ENCODE results near the gene CLEC2L. TPM values are rescaled to one million over a fixed set of nuclear protein-coding genes. Genes with fewer than 3 reads are reported as not detected.
"Not testable (repeated sequence)": the region's sequence is repeated elsewhere in the genome, so short reads cannot be mapped to it uniquely, and the experiment has no call there.

Gene CLEC2L
- total RNA-seq, 2 donors from 2014 or later: not detected

DNA sequence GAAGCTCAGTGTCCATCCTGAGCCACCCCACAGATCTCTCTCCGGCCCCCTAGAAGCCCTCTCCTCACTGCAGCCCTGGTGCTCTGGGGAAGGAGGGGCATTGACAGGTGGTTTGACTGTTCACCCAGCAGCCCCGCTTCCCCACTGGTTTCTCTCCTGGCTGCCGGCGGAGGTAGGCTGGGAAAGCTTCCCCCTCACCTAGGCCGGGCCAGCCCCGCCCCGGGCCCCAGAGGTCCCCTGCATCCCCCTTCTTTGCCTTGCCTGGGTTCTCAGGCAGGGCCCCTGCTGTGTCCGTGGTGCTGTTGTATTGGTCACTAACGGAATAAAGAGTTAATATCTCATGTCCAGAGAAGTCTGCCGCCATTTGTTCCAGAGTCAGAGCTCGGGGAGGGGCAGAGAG is 21.2 kb downstream of the CLEC2L start:
- TF ChIP-seq, protein P1, sequence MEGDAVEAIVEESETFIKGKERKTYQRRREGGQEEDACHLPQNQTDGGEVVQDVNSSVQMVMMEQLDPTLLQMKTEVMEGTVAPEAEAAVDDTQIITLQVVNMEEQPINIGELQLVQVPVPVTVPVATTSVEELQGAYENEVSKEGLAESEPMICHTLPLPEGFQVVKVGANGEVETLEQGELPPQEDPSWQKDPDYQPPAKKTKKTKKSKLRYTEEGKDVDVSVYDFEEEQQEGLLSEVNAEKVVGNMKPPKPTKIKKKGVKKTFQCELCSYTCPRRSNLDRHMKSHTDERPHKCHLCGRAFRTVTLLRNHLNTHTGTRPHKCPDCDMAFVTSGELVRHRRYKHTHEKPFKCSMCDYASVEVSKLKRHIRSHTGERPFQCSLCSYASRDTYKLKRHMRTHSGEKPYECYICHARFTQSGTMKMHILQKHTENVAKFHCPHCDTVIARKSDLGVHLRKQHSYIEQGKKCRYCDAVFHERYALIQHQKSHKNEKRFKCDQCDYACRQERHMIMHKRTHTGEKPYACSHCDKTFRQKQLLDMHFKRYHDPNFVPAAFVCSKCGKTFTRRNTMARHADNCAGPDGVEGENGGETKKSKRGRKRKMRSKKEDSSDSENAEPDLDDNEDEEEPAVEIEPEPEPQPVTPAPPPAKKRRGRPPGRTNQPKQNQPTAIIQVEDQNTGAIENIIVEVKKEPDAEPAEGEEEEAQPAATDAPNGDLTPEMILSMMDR (IDR thresholded peaks at IDR 0.05): no peak
- Histone ChIP-seq H3K4me1 (no peaks in the 10 kb centered on the region), H3K27ac (no peak overlapping the region), H3K9me3 (no peaks in the 10 kb centered on the region), H3K4me3 (no peak overlapping the region), H3K27me3 (no peaks in the 10 kb centered on the region), H3K36me3 (no peaks in the 10 kb centered on the region)
- DNase-seq (ENCODE audit: low spot score): no peak

DNA sequence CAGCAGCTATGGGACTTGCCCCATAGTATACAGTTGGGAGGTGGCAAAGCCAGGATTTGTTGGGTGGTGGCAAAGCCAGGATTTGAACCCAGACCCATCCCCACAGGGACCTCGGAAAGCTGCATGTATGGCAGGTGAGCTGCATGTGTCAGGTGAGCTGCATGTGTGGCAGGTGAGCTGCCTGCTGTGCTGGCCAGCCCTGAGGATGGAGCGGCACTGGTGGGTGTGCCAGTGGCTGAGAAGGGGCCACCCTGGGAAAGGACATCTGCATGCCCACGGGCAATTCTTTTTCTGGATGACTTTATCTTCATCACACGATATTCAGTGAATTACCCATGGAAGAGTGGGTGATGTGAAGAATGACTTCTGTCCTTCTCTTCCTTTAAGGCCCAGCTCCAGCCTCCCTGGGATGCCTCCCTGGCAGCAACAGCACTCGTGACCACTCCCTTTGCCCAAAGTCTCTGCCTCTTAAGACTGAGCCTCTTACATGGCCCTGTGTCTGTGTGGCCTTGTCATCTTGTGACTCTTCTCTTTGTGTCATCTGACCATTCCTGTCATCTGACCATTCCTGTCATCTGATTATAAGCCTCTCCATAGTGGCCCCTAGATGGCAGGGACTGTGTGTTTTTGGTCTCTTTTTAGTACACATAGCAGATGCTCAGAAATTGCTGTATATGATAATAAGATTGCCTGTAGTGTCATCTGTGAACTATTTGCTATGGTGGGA is 25.0 kb downstream of the CLEC2L start:
- TF ChIP-seq, protein P1 (IDR thresholded peaks at IDR 0.05): no peak
- Histone ChIP-seq H3K27ac (no peak overlapping the region), H3K4me1 (no peaks in the 10 kb centered on the region), H3K27me3 (no peaks in the 10 kb centered on the region), H3K4me3 (no peak overlapping the region), H3K9me3 (no peaks in the 10 kb centered on the region), H3K36me3 (no peaks in the 10 kb centered on the region)
- no peak for DNase-seq (ENCODE audit: low spot score)

DNA sequence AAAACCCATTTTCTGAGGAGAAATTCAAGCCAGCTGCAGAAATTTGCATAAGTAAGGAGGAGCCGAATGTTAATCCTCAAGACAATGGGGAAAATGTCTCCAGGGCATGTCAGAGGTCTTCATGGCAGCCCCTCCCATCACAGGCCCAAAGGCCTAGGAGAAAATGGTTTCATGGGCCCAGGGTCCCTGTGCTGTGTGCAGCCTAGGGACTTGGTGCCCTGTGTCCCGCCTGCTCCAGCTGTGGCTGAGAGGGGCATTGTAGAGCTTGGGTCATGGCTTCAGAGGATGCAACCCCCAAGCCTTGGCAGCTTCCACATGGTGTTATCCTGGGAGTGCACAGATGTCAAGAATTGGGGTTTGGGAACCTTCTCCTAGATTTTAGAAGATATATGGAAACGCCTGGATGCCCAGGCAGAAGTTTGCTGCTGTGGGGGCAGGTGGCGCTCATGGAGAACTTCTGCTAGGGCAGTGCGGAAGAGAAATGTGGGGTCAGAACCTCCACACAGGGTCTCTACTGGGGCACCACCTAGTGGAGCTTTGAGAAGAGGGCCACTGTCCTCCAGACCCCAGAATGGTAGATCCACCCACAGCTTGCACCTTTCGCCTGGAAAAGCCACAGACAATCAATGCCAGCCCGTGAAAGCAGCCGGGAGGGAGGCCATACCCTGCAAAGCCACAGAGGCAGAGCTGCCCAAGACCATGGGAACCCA is 30.7 kb downstream of the CLEC2L start:
- H3K36me3 ChIP-seq; DNase-seq (ENCODE audit: low spot score); H3K4me3 ChIP-seq; H3K27ac ChIP-seq; H3K27me3 ChIP-seq; H3K4me1 ChIP-seq; H3K9me3 ChIP-seq: not testable (repeated sequence)

DNA sequence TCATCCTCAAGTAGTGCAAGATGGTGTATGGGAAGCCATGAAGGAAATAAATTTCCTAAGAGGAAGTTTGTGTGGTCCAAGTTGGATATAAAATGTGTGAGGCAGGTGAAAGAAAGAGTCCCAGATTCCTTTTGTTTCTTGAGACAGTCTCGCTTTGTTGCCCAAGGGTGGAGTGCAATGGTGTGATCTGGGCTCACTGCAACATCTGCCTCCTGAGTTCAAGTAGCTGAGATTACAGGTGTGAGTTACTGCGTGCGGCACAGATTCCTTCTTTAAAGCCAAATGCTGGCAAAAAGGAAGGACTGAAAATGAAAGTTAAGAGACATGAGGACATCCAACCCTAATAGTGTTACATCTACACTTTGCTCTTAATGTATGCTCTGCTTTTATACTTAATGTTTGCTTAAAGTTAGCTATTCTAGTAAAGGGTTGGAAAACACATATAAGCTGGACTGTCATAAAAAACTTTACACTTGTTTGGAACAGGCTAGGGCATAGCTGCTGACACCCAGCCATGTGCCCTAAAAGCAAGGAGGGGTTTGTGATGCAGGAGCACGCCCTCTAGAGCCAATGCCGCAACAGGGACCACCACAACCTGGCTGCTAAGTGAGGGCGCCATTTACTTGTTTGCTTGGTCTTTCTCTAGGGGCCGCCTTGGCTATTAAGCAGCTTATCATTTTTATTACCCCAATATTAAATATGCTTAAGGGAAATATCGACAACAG is 34.5 kb downstream of the CLEC2L start:
- TF ChIP-seq, protein P1 (IDR thresholded peaks at IDR 0.05): no peak
- H3K4me1 ChIP-seq: no peaks in the 10 kb centered on the region
- no peaks in the 10 kb centered on the region for H3K9me3 ChIP-seq
- no peak overlapping the region for H3K4me3 ChIP-seq
- H3K36me3 ChIP-seq: no peaks in the 10 kb centered on the region
- no peaks in the 10 kb centered on the region for H3K27me3 ChIP-seq
- no peak for DNase-seq (ENCODE audit: low spot score)
- no peak overlapping the region for H3K27ac ChIP-seq

DNA sequence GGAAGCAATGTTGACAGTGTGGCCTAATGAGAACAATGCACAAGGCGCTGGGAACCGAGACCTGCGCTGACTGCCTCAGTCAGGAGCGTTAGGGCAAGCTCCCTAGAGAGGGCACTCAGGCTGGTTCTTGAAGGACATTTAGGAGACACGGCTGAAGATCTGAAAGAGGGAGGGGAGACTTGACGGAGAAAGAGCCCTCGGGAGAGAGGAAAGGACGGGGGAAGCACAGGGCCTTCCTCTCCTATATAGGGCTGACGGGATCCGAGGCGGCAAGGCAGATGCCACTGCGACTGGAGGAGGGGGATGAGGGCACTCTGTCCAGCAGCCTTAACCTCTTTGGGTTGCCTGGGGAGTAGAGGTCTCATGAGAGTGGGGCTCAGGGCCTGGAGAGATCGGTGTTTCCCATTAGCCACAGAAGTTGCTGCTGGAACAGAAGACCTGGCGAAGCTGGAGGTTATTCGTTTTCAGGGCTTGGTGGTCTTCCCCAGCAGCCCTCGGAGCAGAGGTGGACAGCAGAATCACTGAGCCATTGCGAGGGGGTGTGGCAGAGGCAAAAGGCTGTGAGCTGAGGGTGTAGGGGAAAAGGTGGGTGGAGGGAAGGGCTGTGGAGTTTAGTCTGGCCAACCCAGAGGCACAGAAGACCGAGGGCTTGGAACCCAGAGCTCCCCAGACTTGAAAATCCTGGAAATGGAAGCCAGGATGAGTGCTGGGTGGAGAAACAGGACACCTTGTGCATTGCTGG is 36.0 kb downstream of the CLEC2L start:
- no peak for DNase-seq (ENCODE audit: low spot score)
- no peaks in the 10 kb centered on the region for H3K9me3 ChIP-seq
- H3K36me3 ChIP-seq: no peaks in the 10 kb centered on the region
- H3K27ac ChIP-seq: no peak overlapping the region
- H3K4me3 ChIP-seq: no peak overlapping the region
- no peaks in the 10 kb centered on the region for H3K4me1 ChIP-seq
- no peaks in the 10 kb centered on the region for H3K27me3 ChIP-seq
- TF ChIP-seq, protein P1 (IDR thresholded peaks at IDR 0.05): no peak

Data from right atrium auricular region (tissue), 2 donors.